Muscle layer of colon (tissue), 2 donors: ENCODE measurements around the gene NFKBIZ.
"Not testable (repeated sequence)": the region's sequence is repeated elsewhere in the genome, so short reads cannot be mapped to it uniquely, and the experiment has no call there.

Experiments
- H3K27ac ChIP-seq: one replicate; pipeline ENCODE4 v1.7.0; 2013; ENCODE audit warnings: low read depth, mild to moderate bottlenecking, low read length, moderate library complexity
- H3K27me3 ChIP-seq, 2 donors: one replicate each; pipeline ENCODE4 v1.7.0; 2013; ENCODE audit warnings: low read length in 2 of 2, mild to moderate bottlenecking in 2 of 2; ENCODE audit not compliant: insufficient read depth in 2 of 2, control insufficient read depth in 1 of 2
- H3K36me3 ChIP-seq: one replicate; pipeline ENCODE4 v1.7.0; 2013; ENCODE audit warnings: mild to moderate bottlenecking, low read length; ENCODE audit not compliant: insufficient read depth
- H3K4me1 ChIP-seq: one replicate; pipeline ENCODE4 v1.7.0; 2013; ENCODE audit warnings: mild to moderate bottlenecking, low read length; ENCODE audit not compliant: insufficient read depth
- H3K4me3 ChIP-seq, 2 donors: one replicate each; pipeline ENCODE4 v1.7.0; 2013; ENCODE audit warnings: low read length in 2 of 2, low read depth in 1 of 2, mild to moderate bottlenecking in 1 of 2, moderate library complexity in 1 of 2
- H3K9ac ChIP-seq: one replicate; pipeline ENCODE4 v1.7.0; 2013; ENCODE audit warnings: low read length
- H3K9me3 ChIP-seq: one replicate; pipeline ENCODE4 v1.7.0; 2013; ENCODE audit warnings: mild to moderate bottlenecking, low read length
- donor health status: abdominal sarcoma.
- donor health status: Adenocarcinoma of cecum.

NFKBIZ gene

GRCh38 chr3:101884776-101885175 lies 35.5 kb downstream of the NFKBIZ start:
- Histone ChIP-seq H3K4me3 (no peak overlapping the region), H3K9ac (no peak overlapping the region), H3K27ac (no peak overlapping the region), H3K36me3 (no peaks in the 10 kb centered on the region), H3K4me1 (peaks cover 13% of the 10 kb centered on the region), H3K9me3 (no peaks in the 10 kb centered on the region), H3K27me3 (no peaks in the 10 kb centered on the region)

GRCh38 chr3:101885584-101885983 lies 36.3 kb downstream of the NFKBIZ start:
- peaks cover 13% of the 10 kb centered on the region for H3K4me1 ChIP-seq
- H3K4me3 ChIP-seq, H3K9ac ChIP-seq, H3K27me3 ChIP-seq, H3K27ac ChIP-seq, H3K36me3 ChIP-seq, H3K9me3 ChIP-seq: not testable (repeated sequence)

GRCh38 chr3:101886626-101887025 lies 37.3 kb downstream of the NFKBIZ start:
- Histone ChIP-seq H3K9me3 (no peaks in the 10 kb centered on the region), H3K9ac (no peak overlapping the region), H3K27ac (no peak overlapping the region), H3K4me1 (peaks cover 13% of the 10 kb centered on the region), H3K36me3 (no peaks in the 10 kb centered on the region), H3K4me3 (no peak overlapping the region), H3K27me3 (no peaks in the 10 kb centered on the region)

GRCh38 chr3:101888653-101889052 lies 39.3 kb downstream of the NFKBIZ start:
- no peaks in the 10 kb centered on the region for H3K9me3 ChIP-seq
- H3K27me3 ChIP-seq, result no peaks in the 10 kb centered on the region
- no peak overlapping the region for H3K9ac ChIP-seq
- peaks cover 13% of the 10 kb centered on the region for H3K4me1 ChIP-seq
- H3K4me3 ChIP-seq, result no peak overlapping the region
- H3K27ac ChIP-seq, result peak overlapping the region; percentile 57
- no peaks in the 10 kb centered on the region for H3K36me3 ChIP-seq

GRCh38 chr3:101890716-101891115 lies 41.4 kb downstream of the NFKBIZ start:
- Histone ChIP-seq H3K4me3 (no peak overlapping the region), H3K4me1 (peaks cover 13% of the 10 kb centered on the region), H3K9ac (no peak overlapping the region), H3K27ac (no peak overlapping the region), H3K36me3 (no peaks in the 10 kb centered on the region), H3K9me3 (no peaks in the 10 kb centered on the region), H3K27me3 (no peaks in the 10 kb centered on the region)

GRCh38 chr3:101892648-101893047 lies 43.3 kb downstream of the NFKBIZ start:
- H3K4me3 ChIP-seq, result no peak overlapping the region
- peaks cover 10% of the 10 kb centered on the region for H3K4me1 ChIP-seq
- H3K27me3 ChIP-seq, result no peaks in the 10 kb centered on the region
- no peaks in the 10 kb centered on the region for H3K9me3 ChIP-seq
- no peak overlapping the region for H3K9ac ChIP-seq
- H3K27ac ChIP-seq, result no peak overlapping the region
- no peaks in the 10 kb centered on the region for H3K36me3 ChIP-seq

GRCh38 chr3:101896083-101896757 lies 46.9 kb downstream of the NFKBIZ start:
- H3K4me1 ChIP-seq, result no peaks in the 10 kb centered on the region
- H3K27ac ChIP-seq, result no peak overlapping the region
- no peaks in the 10 kb centered on the region for H3K9me3 ChIP-seq
- no peaks in the 10 kb centered on the region for H3K27me3 ChIP-seq
- H3K4me3 ChIP-seq, result no peak overlapping the region
- H3K36me3 ChIP-seq, result no peaks in the 10 kb centered on the region
- no peak overlapping the region for H3K9ac ChIP-seq

GRCh38 chr3:101897013-101897412 lies 47.7 kb downstream of the NFKBIZ start:
- peaks cover 5% of the 10 kb centered on the region for H3K4me1 ChIP-seq
- no peaks in the 10 kb centered on the region for H3K36me3 ChIP-seq
- no peaks in the 10 kb centered on the region for H3K27me3 ChIP-seq
- H3K4me3 ChIP-seq, result no peak overlapping the region
- H3K27ac ChIP-seq, result no peak overlapping the region
- no peaks in the 10 kb centered on the region for H3K9me3 ChIP-seq
- H3K9ac ChIP-seq, result no peak overlapping the region

GRCh38 chr3:101898039-101898438 lies 48.7 kb downstream of the NFKBIZ start:
- no peaks in the 10 kb centered on the region for H3K9me3 ChIP-seq
- H3K4me1 ChIP-seq, result peaks cover 6% of the 10 kb centered on the region
- H3K36me3 ChIP-seq, result no peaks in the 10 kb centered on the region
- no peak overlapping the region for H3K4me3 ChIP-seq
- H3K27me3 ChIP-seq, result no peaks in the 10 kb centered on the region
- no peak overlapping the region for H3K9ac ChIP-seq
- no peak overlapping the region for H3K27ac ChIP-seq

GRCh38 chr3:101898752-101899169 lies 49.4 kb downstream of the NFKBIZ start:
- Histone ChIP-seq H3K36me3 (no peaks in the 10 kb centered on the region), H3K27me3 (no peaks in the 10 kb centered on the region), H3K9me3 (no peaks in the 10 kb centered on the region), H3K27ac (no peak overlapping the region), H3K9ac (no peak overlapping the region), H3K4me1 (peaks cover 6% of the 10 kb centered on the region), H3K4me3 (no peak overlapping the region)

GRCh38 chr3:101900316-101900715 lies 51.0 kb downstream of the NFKBIZ start:
- no peaks in the 10 kb centered on the region for H3K27me3 ChIP-seq

GRCh38 chr3:101900736-101901135 lies 51.4 kb downstream of the NFKBIZ start:
- Histone ChIP-seq H3K27ac (no peak overlapping the region), H3K36me3 (no peaks in the 10 kb centered on the region), H3K4me1 (peaks cover 6% of the 10 kb centered on the region), H3K4me3 (no peak overlapping the region), H3K9me3 (no peaks in the 10 kb centered on the region), H3K9ac (no peak overlapping the region), H3K27me3 (no peaks in the 10 kb centered on the region)

More at GRCh38 chr3:101900316-101900715, 51.0 kb downstream of the NFKBIZ start:
- no peak overlapping the region for H3K27ac ChIP-seq
- no peaks in the 10 kb centered on the region for H3K36me3 ChIP-seq
- peaks cover 6% of the 10 kb centered on the region for H3K4me1 ChIP-seq
- H3K9me3 ChIP-seq, result no peaks in the 10 kb centered on the region
- H3K4me3 ChIP-seq, result no peak overlapping the region
- no peak overlapping the region for H3K9ac ChIP-seq
